ENCODE results near the gene ENOX2. TPM values are rescaled to one million over a fixed set of nuclear protein-coding genes. Genes with fewer than 3 reads are reported as not detected.

Gene ENOX2
- total RNA-seq, 4 donors from 2014 or later, result 12.7 to 26.9 (median 21.4) TPM

DNA sequence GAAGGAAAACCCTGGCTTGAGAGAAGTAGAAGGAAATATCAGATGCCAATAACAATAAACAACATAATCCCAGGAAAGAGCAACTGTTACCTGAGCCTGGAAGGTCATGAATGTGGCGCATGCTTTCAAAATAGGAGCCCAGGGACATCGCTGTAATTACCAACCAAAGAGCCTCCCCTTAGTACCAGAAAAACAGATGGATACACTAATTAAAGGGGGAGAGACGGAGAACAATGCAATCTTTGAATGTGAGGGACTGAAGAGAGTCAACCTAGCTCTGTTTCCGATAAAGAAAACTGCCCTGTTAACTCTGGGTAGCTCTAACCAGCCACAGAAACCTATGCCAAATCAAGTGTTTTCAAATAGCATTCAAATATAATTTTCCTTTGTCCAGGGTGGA, 161.4 kb downstream of the ENOX2 start:
- TF ChIP-seq, protein P1, sequence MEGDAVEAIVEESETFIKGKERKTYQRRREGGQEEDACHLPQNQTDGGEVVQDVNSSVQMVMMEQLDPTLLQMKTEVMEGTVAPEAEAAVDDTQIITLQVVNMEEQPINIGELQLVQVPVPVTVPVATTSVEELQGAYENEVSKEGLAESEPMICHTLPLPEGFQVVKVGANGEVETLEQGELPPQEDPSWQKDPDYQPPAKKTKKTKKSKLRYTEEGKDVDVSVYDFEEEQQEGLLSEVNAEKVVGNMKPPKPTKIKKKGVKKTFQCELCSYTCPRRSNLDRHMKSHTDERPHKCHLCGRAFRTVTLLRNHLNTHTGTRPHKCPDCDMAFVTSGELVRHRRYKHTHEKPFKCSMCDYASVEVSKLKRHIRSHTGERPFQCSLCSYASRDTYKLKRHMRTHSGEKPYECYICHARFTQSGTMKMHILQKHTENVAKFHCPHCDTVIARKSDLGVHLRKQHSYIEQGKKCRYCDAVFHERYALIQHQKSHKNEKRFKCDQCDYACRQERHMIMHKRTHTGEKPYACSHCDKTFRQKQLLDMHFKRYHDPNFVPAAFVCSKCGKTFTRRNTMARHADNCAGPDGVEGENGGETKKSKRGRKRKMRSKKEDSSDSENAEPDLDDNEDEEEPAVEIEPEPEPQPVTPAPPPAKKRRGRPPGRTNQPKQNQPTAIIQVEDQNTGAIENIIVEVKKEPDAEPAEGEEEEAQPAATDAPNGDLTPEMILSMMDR (IDR thresholded peaks at IDR 0.05; ENCODE audit: low read depth), result no peak

GRCh38 chrX:130741151-130741550, 161.9 kb downstream of the ENOX2 start:
- TF ChIP-seq, protein P1 (IDR thresholded peaks at IDR 0.05; ENCODE audit: low read depth), result no peak

DNA sequence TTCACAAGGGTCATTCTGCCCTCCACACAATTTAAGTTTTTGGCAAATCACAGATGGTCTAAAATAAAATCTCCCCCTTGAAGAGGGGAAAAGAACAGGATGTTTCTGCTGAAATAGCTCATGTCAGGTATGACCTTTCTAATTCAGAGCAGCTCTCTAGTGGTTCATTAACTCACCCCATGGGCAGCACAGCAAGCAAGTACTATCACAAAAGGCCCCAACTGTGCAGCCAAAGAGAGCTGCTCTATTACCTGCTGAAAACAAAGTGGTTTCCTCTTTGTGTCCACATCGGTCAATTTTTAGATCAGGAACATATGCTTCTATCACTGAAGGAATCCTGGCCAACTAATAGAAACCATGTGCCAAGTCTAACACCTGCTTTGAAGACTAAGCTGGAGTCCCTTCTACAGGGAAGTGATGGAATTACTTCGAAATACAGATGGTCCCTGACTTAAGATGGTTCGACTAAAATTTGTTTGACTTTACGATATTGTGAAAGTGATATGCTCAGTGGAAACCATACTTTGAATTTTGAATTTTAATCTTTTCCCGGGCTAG, 164.3 kb downstream of the ENOX2 start:
- TF ChIP-seq, protein P1 (IDR thresholded peaks at IDR 0.05; ENCODE audit: low read depth), result no peak

- TF ChIP-seq, protein P1 (IDR thresholded peaks at IDR 0.05; ENCODE audit: low read depth), result no peak
Measured at GRCh38 chrX:130734713-130735112, 168.3 kb downstream of the ENOX2 start.

DNA sequence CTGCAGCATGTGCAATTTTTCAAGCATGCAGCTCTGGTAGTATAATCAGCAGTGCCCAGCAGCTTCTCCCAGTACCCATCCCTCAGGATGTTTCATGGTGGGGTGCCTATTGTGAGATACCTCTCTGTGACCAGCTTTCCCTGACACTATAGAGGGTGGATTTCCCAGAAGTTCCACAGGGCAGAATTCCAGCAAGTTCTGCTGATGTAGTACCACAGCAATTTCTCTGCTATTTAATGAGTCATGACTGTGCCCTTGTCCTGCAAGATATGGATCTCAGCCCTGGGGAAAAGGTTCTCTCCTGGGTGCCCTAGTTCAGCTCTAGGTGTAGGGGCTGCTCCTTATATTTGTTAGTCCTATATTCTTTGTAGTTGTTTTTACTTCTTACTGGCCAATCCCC, 174.8 kb downstream of the ENOX2 start:
- TF ChIP-seq, protein P1 (IDR thresholded peaks at IDR 0.05; ENCODE audit: low read depth), result no peak

DNA sequence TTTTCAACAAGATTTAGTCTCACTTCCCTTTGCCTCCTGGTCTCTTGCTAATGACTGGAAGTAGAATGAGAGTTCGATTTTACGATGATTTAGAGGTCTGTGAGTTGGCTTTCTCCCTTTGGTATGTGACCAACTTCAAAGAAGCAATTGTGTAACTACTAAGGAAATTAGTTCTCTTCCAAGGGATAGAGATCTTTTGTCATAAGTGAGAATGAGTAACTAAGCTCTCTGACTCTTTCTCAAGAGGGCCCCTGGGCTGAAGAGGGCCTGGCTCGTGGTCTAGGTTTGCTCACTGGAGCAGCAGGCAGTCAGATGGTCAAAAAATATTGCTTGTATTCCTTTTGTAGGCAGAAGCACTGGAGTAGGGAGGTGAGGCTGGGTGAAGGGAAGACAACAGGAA, 176.3 kb downstream of the ENOX2 start:
- TF ChIP-seq, protein P1 (IDR thresholded peaks at IDR 0.05; ENCODE audit: low read depth), result no peak

DNA sequence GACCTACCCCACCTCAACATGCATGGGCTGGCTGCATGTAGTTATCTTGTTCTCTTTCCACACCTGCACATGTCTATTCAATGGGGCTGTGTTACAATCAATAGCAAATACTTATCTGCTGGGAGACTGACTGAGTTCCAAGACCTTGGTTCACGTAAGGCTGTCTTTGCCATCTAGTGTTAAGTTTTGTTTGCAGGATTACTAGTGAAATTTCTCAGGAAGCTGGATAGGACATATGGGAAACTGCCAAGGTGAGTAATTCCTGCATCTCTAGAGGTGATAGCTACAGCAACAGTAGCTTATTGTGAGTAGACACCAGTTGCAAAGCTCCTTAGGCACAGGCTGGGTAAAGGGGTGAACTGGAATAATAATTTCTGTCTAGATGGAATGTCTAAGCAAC, 177.5 kb downstream of the ENOX2 start:
- TF ChIP-seq, protein P1 (IDR thresholded peaks at IDR 0.05; ENCODE audit: low read depth), result no peak

All from subcutaneous adipose tissue (tissue), 4 donors.